ENCODE results near the gene TRDMT1. TPM values are rescaled to one million over a fixed set of nuclear protein-coding genes. Genes with fewer than 3 reads are reported as not detected.

The TRDMT1 gene
- total and polyA plus RNA-seq, 12 donors, result 1.3 to 10.5 (median 4.9) TPM

- TF ChIP-seq CTCF (IDR thresholded peaks at IDR 0.05), result no peak
- TF ChIP-seq POLR2A (IDR thresholded peaks at IDR 0.05), result no peak
Observed at GRCh38 chr10:17248964-17249363, 47.5 kb upstream of the TRDMT1 start.

GRCh38 chr10:17247210-17247609 lies 45.7 kb upstream of the TRDMT1 start:
- no peak overlapping the region for H3K27ac ChIP-seq
- no peak overlapping the region for H3K4me3 ChIP-seq
- no peaks in the 10 kb centered on the region for H3K4me1 ChIP-seq (replicated peaks in 1 of 2)
- no peak for DNase-seq
- H3K36me3 ChIP-seq (replicated peaks in 1 of 2), result no peaks in the 10 kb centered on the region
- no peaks in the 10 kb centered on the region for H3K27me3 ChIP-seq
- no peaks in the 10 kb centered on the region for H3K9me3 ChIP-seq (replicated peaks in 1 of 3)
- WGBS, 4 donors, result 83 to 100% (median 93%) methylated on average over 1 of the region's 1 CpG
- intact Hi-C loops (cut with DNase I), result no loop called here
- no peak for TF ChIP-seq POLR2A (IDR thresholded peaks at IDR 0.05)
- TF ChIP-seq CTCF (IDR thresholded peaks at IDR 0.05), result no peak

More at GRCh38 chr10:17248964-17249363, 47.5 kb upstream of the TRDMT1 start:
- Histone ChIP-seq H3K4me1 (replicated peaks in 1 of 2) (no peaks in the 10 kb centered on the region), H3K27ac (no peak overlapping the region), H3K4me3 (no peak overlapping the region), H3K27me3 (peaks cover 9% of the 10 kb centered on the region), H3K9me3 (replicated peaks in 1 of 3) (no peaks in the 10 kb centered on the region), H3K36me3 (replicated peaks in 1 of 2) (no peaks in the 10 kb centered on the region)
- intact Hi-C loops (cut with DNase I), result no loop called here
- 25 to 35% (median 31%) methylated on average over 1 of the region's 1 CpG for WGBS, 4 donors
- DNase-seq, result no peak

GRCh38 chr10:17244700-17245365 lies 43.4 kb upstream of the TRDMT1 start:
- Histone ChIP-seq H3K4me3 (no peak overlapping the region), H3K27me3 (no peaks in the 10 kb centered on the region), H3K9me3 (replicated peaks in 1 of 3) (no peaks in the 10 kb centered on the region), H3K27ac (no peak overlapping the region), H3K36me3 (replicated peaks in 1 of 2) (no peaks in the 10 kb centered on the region), H3K4me1 (replicated peaks in 1 of 2) (no peaks in the 10 kb centered on the region)
- TF ChIP-seq CTCF (IDR thresholded peaks at IDR 0.05) (no peak), POLR2A (IDR thresholded peaks at IDR 0.05) (no peak)
- DNase-seq, result no peak
- intact Hi-C loops (cut with DNase I), result no loop called here

- WGBS, 4 donors, result 89 to 92% (median 91%) methylated on average over 4 to 5 of the region's 5 CpGs
- intact Hi-C loops (cut with DNase I), result no loop called here
- Histone ChIP-seq H3K9me3 (replicated peaks in 1 of 3) (no peaks in the 10 kb centered on the region), H3K27ac (no peak overlapping the region), H3K4me1 (replicated peaks in 1 of 2) (no peaks in the 10 kb centered on the region), H3K36me3 (replicated peaks in 1 of 2) (peaks cover 0 to 12% of the 10 kb centered on the region in 2 donors), H3K27me3 (no peaks in the 10 kb centered on the region), H3K4me3 (no peak overlapping the region)
- TF ChIP-seq POLR2A (IDR thresholded peaks at IDR 0.05) (no peak), CTCF (IDR thresholded peaks at IDR 0.05) (no peak)
- DNase-seq, result no peak
Observed at GRCh38 chr10:17241611-17242333, 40.3 kb upstream of the TRDMT1 start.

All from adrenal gland (tissue), 12 donors.